Activated naive CD4-positive, alpha-beta T cell treated with anti-CD3 and anti-CD28 coated beads for 36 hours (primary cell): ENCODE data around the gene CISD1. TPM values are rescaled to one million over a fixed set of nuclear protein-coding genes. Genes with fewer than 3 reads are reported as not detected.
A peak's percentile ranks its signal among the peaks of the same experiment; 100 is the strongest.

Experiments used
- CTCF ChIA-PET: fragments of 350-600 bp; sonication (Branson Sonifier 250); formaldehyde crosslinking; loops from one replicate; lab custom pipeline; 2021; ENCODE audit warnings: antibody characterized with exemption; lab: Charles Lee
- DNase-seq: peaks from one replicate; pipeline ENCODE4 v3.0.0-alpha.2; 2020
- H3K27ac Mint-ChIP-seq: one replicate; pipeline ENCODE4 v1.8.0; 2021; ENCODE audit warnings: mild to moderate bottlenecking, mixed read lengths
- H3K27me3 Mint-ChIP-seq: one replicate; pipeline ENCODE4 v1.8.0; 2021; ENCODE audit warnings: low read depth, mixed read lengths
- H3K36me3 Mint-ChIP-seq: one replicate; pipeline ENCODE4 v1.8.0; 2021; ENCODE audit warnings: low read depth, mixed read lengths
- H3K4me1 Mint-ChIP-seq: one replicate; pipeline ENCODE4 v1.8.0; 2021; ENCODE audit warnings: low read depth, mixed read lengths
- H3K4me3 Mint-ChIP-seq: one replicate; pipeline ENCODE4 v1.8.0; 2021; ENCODE audit warnings: mild to moderate bottlenecking, moderate library complexity, mixed read lengths
- H3K9me3 Mint-ChIP-seq: one replicate; pipeline ENCODE4 v1.8.0; 2021; ENCODE audit warnings: mixed read lengths
- intact Hi-C: fragments of 100-400 bp; cut with micrococcal nuclease; formaldehyde crosslinking; loops from one replicate; pipeline ENCODE4 v1.15.1; 2023
- total RNA-seq, 2 experiments: library from RNA; stranded (reverse); gene quantifications; one replicate each; pipeline ENCODE4 v1.2.3, GENCODE V29; 2021

CISD1 gene
- total RNA-seq, 2 experiments from 2014 or later: 52.7 to 55.0 TPM

- Mint-ChIP-seq H3K4me3 (peak overlapping the region; percentile 57), H3K27me3 (no peaks in the 10 kb centered on the region), H3K36me3 (peaks cover 33% of the 10 kb centered on the region), H3K4me1 (peaks cover 41% of the 10 kb centered on the region), H3K27ac (peak overlapping the region; percentile 91), H3K9me3 (no peaks in the 10 kb centered on the region)
- intact Hi-C loops: loop anchor here (1.0 to 5.0 kb wide), 7 partner anchors 13 to 1920 kb away; partner anchors contain the start of genes CISD1, TFAM, UBE2D1 and ZWINT
- CTCF ChIA-PET: interaction anchor here (1.0 to 1.2 kb wide), 2 partner anchors 14 to 104 kb away, joined by 5 to 6 read pairs; partner anchors contain the start of gene CISD1
- DNase-seq: peak; percentile 68
These were observed 13.7 kb downstream of the CISD1 start for GRCh38 chr10:58282615-58283014.

GRCh38 chr10:58291538-58292174, 22.7 kb downstream of the CISD1 start:
- Mint-ChIP-seq H3K9me3 (no peaks in the 10 kb centered on the region), H3K27me3 (no peaks in the 10 kb centered on the region), H3K4me1 (peaks cover 4% of the 10 kb centered on the region), H3K27ac (no peak overlapping the region), H3K36me3 (peaks cover 5% of the 10 kb centered on the region), H3K4me3 (no peak overlapping the region)
- DNase-seq: peak; percentile 55
- CTCF ChIA-PET: interaction anchor here (0.6 to 7.7 kb wide), 16 partner anchors 8 to 162 kb away, joined by 3 to 177 read pairs (median 4); partner anchors contain the start of gene CISD1
- intact Hi-C loops: loop anchor here (1.0 to 10.0 kb wide), 2 partner anchors 114 to 1333 kb away; no protein-coding TSS in a partner anchor

- Mint-ChIP-seq H3K4me3 (no peak overlapping the region), H3K4me1 (peaks cover 4% of the 10 kb centered on the region), H3K9me3 (no peaks in the 10 kb centered on the region), H3K27ac (no peak overlapping the region), H3K27me3 (no peaks in the 10 kb centered on the region), H3K36me3 (peaks cover 5% of the 10 kb centered on the region)
- CTCF ChIA-PET: interaction anchor here (1.0 to 7.7 kb wide), 2 partner anchors 116 to 122 kb away, joined by 3 to 177 read pairs; no protein-coding TSS in a partner anchor
- DNase-seq: no peak
- intact Hi-C loops: loop anchor here (10.0 kb wide), 1 partner anchor 1331 kb away; no protein-coding TSS in a partner anchor
These were observed 25.0 kb downstream of the CISD1 start for GRCh38 chr10:58293989-58294388.

GRCh38 chr10:58299580-58299979, 30.6 kb downstream of the CISD1 start:
- H3K4me1 Mint-ChIP-seq: no peaks in the 10 kb centered on the region
- no peaks in the 10 kb centered on the region for H3K9me3 Mint-ChIP-seq
- no peak overlapping the region for H3K27ac Mint-ChIP-seq
- H3K27me3 Mint-ChIP-seq: peaks cover 5% of the 10 kb centered on the region
- no peaks in the 10 kb centered on the region for H3K36me3 Mint-ChIP-seq
- CTCF ChIA-PET: interaction anchor here (0.6 to 3.6 kb wide), 24 partner anchors 9 to 339 kb away, joined by 3 to 36 read pairs (median 4); partner anchors contain the start of gene TFAM
- no peak overlapping the region for H3K4me3 Mint-ChIP-seq
- peak; percentile 78 for DNase-seq
- intact Hi-C loops: loop anchor here (1.0 to 10.0 kb wide), 5 partner anchors 35 to 1325 kb away; partner anchors contain the start of genes TFAM and UBE2D1

- H3K4me1 Mint-ChIP-seq: no peaks in the 10 kb centered on the region
- H3K4me3 Mint-ChIP-seq: no peak overlapping the region
- peaks cover 5% of the 10 kb centered on the region for H3K27me3 Mint-ChIP-seq
- intact Hi-C loops: loop anchor here (5.0 kb wide), 1 partner anchor 212 kb away; the partner anchor contains the start of gene BICC1
- H3K36me3 Mint-ChIP-seq: no peaks in the 10 kb centered on the region
- H3K9me3 Mint-ChIP-seq: no peaks in the 10 kb centered on the region
- DNase-seq: no peak
- no peak overlapping the region for H3K27ac Mint-ChIP-seq
- CTCF ChIA-PET: interaction anchor here (0.6 to 3.6 kb wide), 10 partner anchors 10 to 468 kb away, joined by 3 to 36 read pairs (median 5); partner anchors contain the start of gene TFAM
These were observed 31.7 kb downstream of the CISD1 start for GRCh38 chr10:58300676-58301075.

- Mint-ChIP-seq H3K27me3 (peaks cover 11% of the 10 kb centered on the region), H3K4me1 (no peaks in the 10 kb centered on the region), H3K9me3 (no peaks in the 10 kb centered on the region), H3K27ac (no peak overlapping the region), H3K4me3 (no peak overlapping the region), H3K36me3 (no peaks in the 10 kb centered on the region)
- CTCF ChIA-PET: interaction anchor here (1.1 to 3.6 kb wide), 3 partner anchors 84 to 228 kb away, joined by 3 to 36 read pairs (median 5); partner anchors contain the start of gene TFAM
- no peak for DNase-seq
- intact Hi-C loops: loop anchor here (5.0 kb wide), 1 partner anchor 210 kb away; the partner anchor contains the start of gene BICC1
These were observed 33.3 kb downstream of the CISD1 start for GRCh38 chr10:58302254-58302653.

- no peaks in the 10 kb centered on the region for H3K36me3 Mint-ChIP-seq
- intact Hi-C loops: loop anchor here (5.0 kb wide), 1 partner anchor 208 kb away; the partner anchor contains the start of gene BICC1
- DNase-seq: no peak
- no peaks in the 10 kb centered on the region for H3K4me1 Mint-ChIP-seq
- no peak overlapping the region for H3K4me3 Mint-ChIP-seq
- peaks cover 11% of the 10 kb centered on the region for H3K27me3 Mint-ChIP-seq
- no peaks in the 10 kb centered on the region for H3K9me3 Mint-ChIP-seq
- no peak overlapping the region for H3K27ac Mint-ChIP-seq
- CTCF ChIA-PET: interaction anchor here (0.6 to 1.4 kb wide), 6 partner anchors 8 to 126 kb away, joined by 3 to 7 read pairs (median 6); partner anchors contain the start of genes TFAM and UBE2D1
These were observed 35.2 kb downstream of the CISD1 start for GRCh38 chr10:58304099-58304633.

- Mint-ChIP-seq H3K27ac (no peak overlapping the region), H3K36me3 (no peaks in the 10 kb centered on the region), H3K27me3 (peaks cover 15% of the 10 kb centered on the region), H3K4me1 (no peaks in the 10 kb centered on the region), H3K4me3 (no peak overlapping the region), H3K9me3 (no peaks in the 10 kb centered on the region)
- CTCF ChIA-PET: interaction anchor here (0.7 kb wide), 1 partner anchor 79 kb away, joined by 3 read pairs; no protein-coding TSS in a partner anchor
- intact Hi-C loops: no loop called here
- no peak for DNase-seq
These were observed 36.9 kb downstream of the CISD1 start for GRCh38 chr10:58305821-58306220.

- H3K4me3 Mint-ChIP-seq: no peak overlapping the region
- no peak overlapping the region for H3K27ac Mint-ChIP-seq
- H3K4me1 Mint-ChIP-seq: no peaks in the 10 kb centered on the region
- intact Hi-C loops: no loop called here
- H3K36me3 Mint-ChIP-seq: no peaks in the 10 kb centered on the region
- H3K27me3 Mint-ChIP-seq: peaks cover 13% of the 10 kb centered on the region
- CTCF ChIA-PET: no interaction called here
- H3K9me3 Mint-ChIP-seq: no peaks in the 10 kb centered on the region
- no peak for DNase-seq
These were observed 38.7 kb downstream of the CISD1 start for GRCh38 chr10:58307676-58308075.

- CTCF ChIA-PET: no interaction called here
- H3K27ac Mint-ChIP-seq: no peak overlapping the region
- intact Hi-C loops: no loop called here
These were observed 42.1 kb downstream of the CISD1 start for GRCh38 chr10:58311026-58311425.

GRCh38 chr10:58316874-58317273, 47.9 kb downstream of the CISD1 start:
- Mint-ChIP-seq H3K9me3 (no peaks in the 10 kb centered on the region), H3K27me3 (no peaks in the 10 kb centered on the region), H3K36me3 (no peaks in the 10 kb centered on the region), H3K4me3 (no peak overlapping the region), H3K27ac (no peak overlapping the region), H3K4me1 (no peaks in the 10 kb centered on the region)
- CTCF ChIA-PET: no interaction called here
- DNase-seq: no peak
- intact Hi-C loops: no loop called here

More at GRCh38 chr10:58311026-58311425, 42.1 kb downstream of the CISD1 start:
- Mint-ChIP-seq H3K9me3 (no peaks in the 10 kb centered on the region), H3K4me1 (no peaks in the 10 kb centered on the region), H3K27me3 (peaks cover 7% of the 10 kb centered on the region), H3K36me3 (no peaks in the 10 kb centered on the region), H3K4me3 (no peak overlapping the region)
- DNase-seq: no peak

- no peaks in the 10 kb centered on the region for H3K9me3 Mint-ChIP-seq
- CTCF ChIA-PET: no interaction called here
- no peak for DNase-seq
- no peaks in the 10 kb centered on the region for H3K27me3 Mint-ChIP-seq
- no peak overlapping the region for H3K27ac Mint-ChIP-seq
- no peaks in the 10 kb centered on the region for H3K36me3 Mint-ChIP-seq
- H3K4me1 Mint-ChIP-seq: peaks cover 9% of the 10 kb centered on the region
- intact Hi-C loops: no loop called here
- H3K4me3 Mint-ChIP-seq: no peak overlapping the region
These were observed 49.4 kb downstream of the CISD1 start for GRCh38 chr10:58318346-58318745.
